Sciatic nerve (tissue), 2 donors: Measurements from ENCODE around the gene IGFBP4. TPM values are rescaled to one million over a fixed set of nuclear protein-coding genes. Genes with fewer than 3 reads are reported as not detected.

Experiments used
- ATAC-seq: fragments of 200-7000 bp; cut with Tn5 transposase; one replicate; pipeline ENCODE4 v1.9.1; 2020; ENCODE audit warnings: mild to moderate bottlenecking, moderate library complexity
- DNase-seq: peaks from one replicate; pipeline ENCODE4 v3.0.0-alpha.2; 2020; ENCODE audit warnings: low spot score
- intact Hi-C: fragments of 100-400 bp; cut with DNase I; formaldehyde crosslinking; loops from one replicate; pipeline ENCODE4 v1.14.2; 2022
- total RNA-seq: library from RNA; stranded (reverse); fragmentation: NEBNext Ultra II Directional; extraction: Animal tissue kit (Norgen Biotek cat#: 25700); gene quantifications from one replicate; pipeline ENCODE4 v1.2.1, GENCODE V29; 2021
- donor health status: DM: no; HTN: no; CAD: no.
- donor health status: DM: no; HTN: no; CAD: no.

IGFBP4 gene
- total RNA-seq, 1 donor from 2014 or later = 680 TPM

DNA sequence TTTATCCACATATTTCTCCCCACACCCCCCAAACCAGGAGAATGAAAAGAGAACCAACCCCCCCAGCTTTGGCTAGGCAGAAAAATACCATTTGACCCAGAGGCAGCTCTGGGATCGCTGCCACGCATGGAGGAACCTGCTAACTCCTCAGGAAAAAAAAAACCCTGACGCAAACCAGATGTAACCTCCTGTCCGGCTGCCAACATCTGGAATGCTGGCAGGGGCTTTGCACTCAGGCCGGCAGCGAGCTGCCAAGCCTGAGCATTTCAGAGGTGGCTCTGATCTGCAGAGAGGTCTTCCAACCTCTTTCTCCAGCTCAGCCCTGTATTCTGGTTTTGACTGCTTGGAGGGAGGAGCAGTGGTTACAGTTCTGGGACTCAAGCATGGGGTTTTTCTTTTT, 8.2 kb downstream of the IGFBP4 start:
- peak; percentile 67 for ATAC-seq
- intact Hi-C loops = no loop called here

GRCh38 chr17:40452216-40452787, 9.1 kb downstream of the IGFBP4 start:
- ATAC-seq (peak; percentile 82), DNase-seq (no peak)
- intact Hi-C loops = no loop called here

More for the DNA sequence above, 8.2 kb downstream of the IGFBP4 start:
- DNase-seq = peak; percentile 88

GRCh38 chr17:40452921-40453378, 9.7 kb downstream of the IGFBP4 start:
- DNase-seq (no peak), ATAC-seq (no peak)
- intact Hi-C loops = no loop called here

DNA sequence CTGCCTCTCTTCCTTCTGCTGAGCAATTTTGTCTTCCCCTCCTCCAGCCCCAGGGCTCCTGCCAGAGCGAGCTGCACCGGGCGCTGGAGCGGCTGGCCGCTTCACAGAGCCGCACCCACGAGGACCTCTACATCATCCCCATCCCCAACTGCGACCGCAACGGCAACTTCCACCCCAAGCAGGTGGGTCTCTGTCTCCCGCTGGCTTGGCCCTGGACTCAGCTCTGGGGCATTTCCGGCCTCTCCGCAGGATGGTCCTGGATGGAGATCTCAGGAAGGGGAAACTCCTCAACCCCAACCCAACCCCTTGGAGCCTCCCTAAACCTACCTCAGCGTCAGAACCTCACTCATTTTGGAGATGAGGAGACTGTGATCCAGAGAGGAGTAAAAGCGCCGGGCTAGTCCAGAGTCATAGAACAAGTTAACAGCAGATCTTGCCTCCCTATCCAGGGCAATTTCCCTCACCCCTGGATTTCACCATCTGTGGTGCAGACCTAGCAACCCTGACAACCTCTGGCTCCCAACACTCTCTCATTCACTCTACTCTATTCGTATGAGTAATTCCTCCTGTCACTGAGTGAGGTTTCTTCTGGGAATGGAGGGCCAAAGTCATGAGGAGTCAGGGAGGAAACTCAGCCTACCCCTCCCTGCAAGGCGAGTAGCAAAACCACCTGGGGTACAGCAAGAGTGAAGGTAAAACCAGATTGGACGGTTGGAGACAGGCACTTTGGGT, 10.8 kb downstream of the IGFBP4 start:
- DNase-seq (no peak), ATAC-seq (no peak)
- intact Hi-C loops = no loop called here

DNA sequence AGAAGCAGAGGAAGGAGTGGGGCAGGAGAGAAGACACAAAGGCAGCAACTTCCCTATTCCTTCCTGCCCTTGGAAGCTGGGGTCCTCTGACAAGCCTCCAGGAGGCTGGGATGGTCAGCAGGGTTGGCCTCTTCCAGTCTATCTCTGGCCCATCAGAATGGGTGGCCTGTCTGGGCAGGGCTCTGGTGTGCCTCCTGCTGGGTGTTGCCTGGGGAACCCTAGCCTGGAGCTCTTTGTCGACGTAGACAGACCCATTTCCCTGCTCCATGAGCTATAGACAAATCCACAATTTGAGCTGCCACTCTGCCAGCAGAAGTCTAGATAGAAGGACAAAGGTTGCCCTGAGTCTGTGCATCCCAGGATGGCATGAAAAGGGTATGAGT, 11.4 kb downstream of the IGFBP4 start:
- DNase-seq (no peak), ATAC-seq (no peak)
- intact Hi-C loops = no loop called here

- ATAC-seq (no peak), DNase-seq (no peak)
- intact Hi-C loops = no loop called here
Observed at GRCh38 chr17:40456396-40456951, 13.2 kb downstream of the IGFBP4 start.

DNA sequence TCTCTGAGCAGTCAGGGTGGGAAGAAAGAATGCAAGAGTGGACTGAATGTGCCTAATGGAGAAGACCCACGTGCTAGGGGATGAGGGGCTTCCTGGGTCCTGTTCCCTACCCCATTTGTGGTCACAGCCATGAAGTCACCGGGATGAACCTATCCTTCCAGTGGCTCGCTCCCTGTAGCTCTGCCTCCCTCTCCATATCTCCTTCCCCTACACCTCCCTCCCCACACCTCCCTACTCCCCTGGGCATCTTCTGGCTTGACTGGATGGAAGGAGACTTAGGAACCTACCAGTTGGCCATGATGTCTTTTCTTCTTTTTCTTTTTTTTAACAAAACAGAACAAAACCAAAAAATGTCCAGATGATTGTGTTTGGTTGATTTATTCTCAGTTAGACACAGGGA, 14.1 kb downstream of the IGFBP4 start:
- intact Hi-C loops = no loop called here
- ATAC-seq = no peak
- no peak for DNase-seq

- DNase-seq (peak; percentile 79), ATAC-seq (peak; percentile 21)
- intact Hi-C loops = no loop called here
Observed at GRCh38 chr17:40457964-40458791, 14.9 kb downstream of the IGFBP4 start.

- intact Hi-C loops = no loop called here
- no peak for ATAC-seq
- DNase-seq = no peak
Observed at GRCh38 chr17:40458851-40459482, 15.7 kb downstream of the IGFBP4 start.

GRCh38 chr17:40459636-40460603, 16.7 kb downstream of the IGFBP4 start:
- no peak for DNase-seq
- intact Hi-C loops = no loop called here
- peak; percentile 1 for ATAC-seq

- ATAC-seq = no peak
Observed at GRCh38 chr17:40460604-40460967, 17.3 kb downstream of the IGFBP4 start.

GRCh38 chr17:40460968-40461731, 17.9 kb downstream of the IGFBP4 start:
- DNase-seq (no peak), ATAC-seq (peak; percentile 4)
- intact Hi-C loops = no loop called here

More at GRCh38 chr17:40460604-40460967, 17.3 kb downstream of the IGFBP4 start:
- intact Hi-C loops = no loop called here
- DNase-seq = no peak

- intact Hi-C loops = no loop called here
- ATAC-seq = peak; percentile 3
- no peak for DNase-seq
Observed at GRCh38 chr17:40461732-40462342, 18.6 kb downstream of the IGFBP4 start.

DNA sequence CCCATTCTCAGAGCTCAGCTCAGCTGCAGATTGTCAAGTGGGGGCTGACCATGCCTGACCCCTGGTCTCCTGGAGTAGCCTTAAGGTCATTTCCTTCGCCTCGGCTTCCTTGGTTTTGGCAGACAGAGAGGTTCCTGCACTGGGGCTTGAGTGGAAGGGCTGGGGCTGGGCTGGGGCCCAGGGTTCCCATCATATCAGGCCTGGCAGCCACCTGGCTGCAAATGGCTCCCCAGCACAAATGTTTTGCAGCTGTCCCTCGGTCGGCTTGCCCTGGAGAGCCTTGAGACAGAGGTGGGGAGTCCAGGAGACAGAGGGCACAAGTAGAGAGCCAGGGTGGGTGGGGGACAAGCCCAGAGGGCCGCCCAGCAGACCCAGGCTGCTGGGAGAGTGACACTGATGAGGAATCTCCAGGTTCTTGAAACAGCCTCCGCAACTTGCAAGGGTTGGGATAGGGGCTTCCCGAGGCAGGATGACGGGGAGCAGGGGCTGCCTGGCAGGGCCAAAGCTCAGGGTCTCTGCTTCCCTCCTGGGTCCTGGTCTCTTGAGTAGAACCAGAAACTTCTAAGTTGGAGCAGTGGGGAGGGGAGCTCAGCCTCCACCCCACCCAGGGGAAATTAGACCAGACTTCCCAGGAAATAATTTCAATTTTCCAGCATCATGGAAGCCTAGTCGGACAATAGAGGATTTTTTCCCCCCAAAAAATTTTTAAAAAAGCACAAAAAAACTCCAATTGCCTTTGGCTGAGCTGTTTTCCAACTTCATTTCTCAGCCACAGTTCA, 19.3 kb downstream of the IGFBP4 start:
- intact Hi-C loops = no loop called here
- ATAC-seq = peak; percentile 7
- DNase-seq = no peak

DNA sequence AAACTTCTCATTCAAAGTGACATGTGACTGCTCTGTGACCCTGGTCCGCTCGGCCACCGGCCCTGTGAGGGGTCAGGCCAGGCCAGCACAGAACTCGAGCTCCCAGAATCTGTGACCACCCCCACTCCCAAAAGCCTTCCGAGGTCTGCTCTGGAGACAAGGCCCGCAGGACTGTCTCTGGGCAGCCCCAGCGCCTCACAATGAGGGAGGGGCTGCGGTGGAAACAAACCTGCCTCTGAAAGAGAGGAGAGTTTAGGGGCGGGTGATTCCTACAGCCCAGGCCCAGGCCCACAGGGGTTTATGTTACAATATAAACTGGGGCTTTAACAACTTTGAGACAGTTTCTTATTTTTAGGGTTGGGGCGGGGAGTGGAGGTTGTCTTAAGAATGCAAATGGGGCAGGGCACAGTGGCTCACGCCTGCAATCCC, 19.9 kb downstream of the IGFBP4 start:
- DNase-seq = peak; percentile 70
- peak; percentile 28 for ATAC-seq
- intact Hi-C loops = no loop called here

DNA sequence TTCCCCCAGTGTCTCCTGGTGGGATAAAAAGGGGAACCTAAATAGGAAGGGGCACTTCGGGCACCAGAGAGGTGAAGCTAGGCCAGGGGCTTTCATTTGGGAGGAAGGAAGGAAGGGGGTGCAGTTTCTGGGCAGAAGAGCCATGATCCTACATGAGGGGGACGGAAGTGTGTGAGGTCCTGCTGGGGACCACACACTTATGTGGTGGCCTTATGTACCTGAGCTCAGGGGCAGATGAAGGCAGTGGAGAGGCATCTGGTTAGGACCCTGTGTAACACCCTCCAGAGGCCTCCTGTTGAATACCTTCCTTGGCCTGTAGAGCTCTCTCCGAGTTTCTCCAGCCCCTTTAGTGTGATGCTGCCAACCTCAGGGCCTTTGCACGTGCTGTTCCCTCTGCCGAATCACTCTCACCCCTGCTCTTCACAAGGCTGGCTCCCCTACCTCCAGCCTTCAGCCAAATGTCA, 21.2 kb downstream of the IGFBP4 start:
- ATAC-seq = no peak
- intact Hi-C loops = no loop called here
- DNase-seq = no peak
